ENCODE data around the gene ITPA. TPM values are rescaled to one million over a fixed set of nuclear protein-coding genes. Genes with fewer than 3 reads are reported as not detected.

ITPA gene
- total and polyA plus RNA-seq, 2 experiments from 2014 or later: 57.5 to 81.7 TPM

DNA sequence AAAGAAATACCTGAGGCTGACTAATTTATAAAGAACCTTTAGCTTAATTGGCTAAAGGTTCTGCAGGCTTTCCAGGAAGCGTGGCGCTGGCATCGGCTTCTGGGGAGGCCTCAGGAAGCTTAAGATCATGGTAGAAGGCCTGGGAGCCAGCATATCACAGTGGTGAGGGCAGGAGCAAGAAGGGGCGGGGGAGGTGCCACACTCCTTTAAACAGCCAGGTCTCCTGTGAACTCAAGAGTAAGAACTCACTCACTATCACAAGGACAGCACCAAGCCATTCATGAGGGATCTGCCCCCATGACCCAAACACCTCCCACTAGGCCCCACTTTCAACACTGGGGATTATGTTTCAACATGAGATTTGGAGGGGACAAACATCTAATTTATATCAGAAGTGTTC is 64.1 kb downstream of the ITPA start (continued):
- TF ChIP-seq, protein P1, sequence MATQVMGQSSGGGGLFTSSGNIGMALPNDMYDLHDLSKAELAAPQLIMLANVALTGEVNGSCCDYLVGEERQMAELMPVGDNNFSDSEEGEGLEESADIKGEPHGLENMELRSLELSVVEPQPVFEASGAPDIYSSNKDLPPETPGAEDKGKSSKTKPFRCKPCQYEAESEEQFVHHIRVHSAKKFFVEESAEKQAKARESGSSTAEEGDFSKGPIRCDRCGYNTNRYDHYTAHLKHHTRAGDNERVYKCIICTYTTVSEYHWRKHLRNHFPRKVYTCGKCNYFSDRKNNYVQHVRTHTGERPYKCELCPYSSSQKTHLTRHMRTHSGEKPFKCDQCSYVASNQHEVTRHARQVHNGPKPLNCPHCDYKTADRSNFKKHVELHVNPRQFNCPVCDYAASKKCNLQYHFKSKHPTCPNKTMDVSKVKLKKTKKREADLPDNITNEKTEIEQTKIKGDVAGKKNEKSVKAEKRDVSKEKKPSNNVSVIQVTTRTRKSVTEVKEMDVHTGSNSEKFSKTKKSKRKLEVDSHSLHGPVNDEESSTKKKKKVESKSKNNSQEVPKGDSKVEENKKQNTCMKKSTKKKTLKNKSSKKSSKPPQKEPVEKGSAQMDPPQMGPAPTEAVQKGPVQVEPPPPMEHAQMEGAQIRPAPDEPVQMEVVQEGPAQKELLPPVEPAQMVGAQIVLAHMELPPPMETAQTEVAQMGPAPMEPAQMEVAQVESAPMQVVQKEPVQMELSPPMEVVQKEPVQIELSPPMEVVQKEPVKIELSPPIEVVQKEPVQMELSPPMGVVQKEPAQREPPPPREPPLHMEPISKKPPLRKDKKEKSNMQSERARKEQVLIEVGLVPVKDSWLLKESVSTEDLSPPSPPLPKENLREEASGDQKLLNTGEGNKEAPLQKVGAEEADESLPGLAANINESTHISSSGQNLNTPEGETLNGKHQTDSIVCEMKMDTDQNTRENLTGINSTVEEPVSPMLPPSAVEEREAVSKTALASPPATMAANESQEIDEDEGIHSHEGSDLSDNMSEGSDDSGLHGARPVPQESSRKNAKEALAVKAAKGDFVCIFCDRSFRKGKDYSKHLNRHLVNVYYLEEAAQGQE (IDR thresholded peaks at IDR 0.05; ENCODE audit: unreplicated experiment): no peak
- TF ChIP-seq STAT1 (IDR thresholded peaks at IDR 0.05; ENCODE audit: unreplicated experiment) (no peak), JUNB (IDR thresholded peaks at IDR 0.05; ENCODE audit: unreplicated experiment) (no peak), EZH2phosphoT487 (IDR thresholded peaks at IDR 0.05; ENCODE audit: unreplicated experiment) (no peak), ZNF114 (CRISPR knock-in tag; IDR thresholded peaks at IDR 0.05) (no peak), CREB1 (CRISPR knock-in tag; IDR thresholded peaks at IDR 0.05; ENCODE audit: low read depth) (no peak), POLR2AphosphoS5 (IDR thresholded peaks at IDR 0.05; ENCODE audit: low read depth) (no peak), NANOG (IDR thresholded peaks at IDR 0.05; ENCODE audit: borderline replicate concordance) (no peak), ZNF331 (CRISPR knock-in tag; IDR thresholded peaks at IDR 0.05; ENCODE audit: low read depth) (no peak)
- TF ChIP-seq, protein P2, sequence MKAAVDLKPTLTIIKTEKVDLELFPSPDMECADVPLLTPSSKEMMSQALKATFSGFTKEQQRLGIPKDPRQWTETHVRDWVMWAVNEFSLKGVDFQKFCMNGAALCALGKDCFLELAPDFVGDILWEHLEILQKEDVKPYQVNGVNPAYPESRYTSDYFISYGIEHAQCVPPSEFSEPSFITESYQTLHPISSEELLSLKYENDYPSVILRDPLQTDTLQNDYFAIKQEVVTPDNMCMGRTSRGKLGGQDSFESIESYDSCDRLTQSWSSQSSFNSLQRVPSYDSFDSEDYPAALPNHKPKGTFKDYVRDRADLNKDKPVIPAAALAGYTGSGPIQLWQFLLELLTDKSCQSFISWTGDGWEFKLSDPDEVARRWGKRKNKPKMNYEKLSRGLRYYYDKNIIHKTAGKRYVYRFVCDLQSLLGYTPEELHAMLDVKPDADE (IDR thresholded peaks at IDR 0.05): no peak

Other genes with a start within 250 kb of the ITPA start
- gene GNRH2, start 165.9 kb upstream of the ITPA start, total RNA-seq (2014; rRNA removed; shearing (Covaris generic)): not detected in 2 replicates
- not detected in 2 replicates for gene GNRH2, start 165.9 kb upstream of the ITPA start, polyA plus RNA-seq (2016; fragmentation: Nextera tagmentation; extraction: Ambion mirVana)
- 103 and 105 TPM in 2 replicates for gene MRPS26, start 163.4 kb upstream of the ITPA start, total RNA-seq (2014; rRNA removed; shearing (Covaris generic))
- 154 and 158 TPM in 2 replicates for gene MRPS26, start 163.4 kb upstream of the ITPA start, polyA plus RNA-seq (2016; fragmentation: Nextera tagmentation; extraction: Ambion mirVana)
- not detected in 2 replicates for gene OXT, start 137.9 kb upstream of the ITPA start, total RNA-seq (2014; rRNA removed; shearing (Covaris generic))
- gene OXT, start 137.9 kb upstream of the ITPA start, polyA plus RNA-seq (2016; fragmentation: Nextera tagmentation; extraction: Ambion mirVana): 1.5 and 3.5 TPM in 2 replicates
- not detected in 2 replicates for gene AVP, start 124.8 kb upstream of the ITPA start, total RNA-seq (2014; rRNA removed; shearing (Covaris generic))
- gene AVP, start 124.8 kb upstream of the ITPA start, polyA plus RNA-seq (2016; fragmentation: Nextera tagmentation; extraction: Ambion mirVana): 0.60 and 1.4 TPM in 2 replicates
- gene FASTKD5, start 49.6 kb upstream of the ITPA start, total RNA-seq (2014; rRNA removed; shearing (Covaris generic)): 30.7 and 32.8 TPM in 2 replicates
- 12.2 and 12.9 TPM in 2 replicates for gene FASTKD5, start 49.6 kb upstream of the ITPA start, polyA plus RNA-seq (2016; fragmentation: Nextera tagmentation; extraction: Ambion mirVana)
- gene UBOX5, start 49.6 kb upstream of the ITPA start, total RNA-seq (2014; rRNA removed; shearing (Covaris generic)): 4.3 and 5.7 TPM in 2 replicates
- gene UBOX5, start 49.6 kb upstream of the ITPA start, polyA plus RNA-seq (2016; fragmentation: Nextera tagmentation; extraction: Ambion mirVana): 2.4 and 2.7 TPM in 2 replicates
- gene LZTS3, start 35.9 kb upstream of the ITPA start, total RNA-seq (2014; rRNA removed; shearing (Covaris generic)): 29.4 and 40.7 TPM in 2 replicates
- gene LZTS3, start 35.9 kb upstream of the ITPA start, polyA plus RNA-seq (2016; fragmentation: Nextera tagmentation; extraction: Ambion mirVana): 9.7 and 10.7 TPM in 2 replicates
- gene DDRGK1, start 4.8 kb upstream of the ITPA start, total RNA-seq (2014; rRNA removed; shearing (Covaris generic)): 34.8 and 44.0 TPM in 2 replicates
- 35.7 and 45.5 TPM in 2 replicates for gene DDRGK1, start 4.8 kb upstream of the ITPA start, polyA plus RNA-seq (2016; fragmentation: Nextera tagmentation; extraction: Ambion mirVana)
- gene SLC4A11, start 29.7 kb downstream of the ITPA start, total RNA-seq (2014; rRNA removed; shearing (Covaris generic)): 12.1 and 17.1 TPM in 2 replicates
- gene SLC4A11, start 29.7 kb downstream of the ITPA start, polyA plus RNA-seq (2016; fragmentation: Nextera tagmentation; extraction: Ambion mirVana): 10.8 and 14.8 TPM in 2 replicates
- 4.8 and 5.0 TPM in 2 replicates for gene DNAAF9, start 198.2 kb downstream of the ITPA start, total RNA-seq (2014; rRNA removed; shearing (Covaris generic))
- 2.2 and 2.4 TPM in 2 replicates for gene DNAAF9, start 198.2 kb downstream of the ITPA start, polyA plus RNA-seq (2016; fragmentation: Nextera tagmentation; extraction: Ambion mirVana)

Measured in GM23338 (cell line).